HepG2 (cell line): ENCODE data around the gene PIP5K1C.

Experiments
- CTCF ChIP-seq: sonication (generic); formaldehyde crosslinking; IDR thresholded peaks from 2 replicates; pipeline ENCODE4 v1.5.0; 2020; ENCODE audit warnings: mild to moderate bottlenecking, missing genetic modification reagents, moderate library complexity
- GABPA ChIP-seq, 2 experiments: IDR thresholded peaks; 2 replicates each; pipeline ENCODE4 v1.6.1; 2011 to 2016; ENCODE audit warnings: low read depth in 2 of 2, low read length in 1 of 2, missing biosample characterization in 1 of 2, missing genetic modification characterization in 1 of 2
- STAT6 ChIP-seq: sonication (generic); formaldehyde crosslinking; IDR thresholded peaks from 2 replicates; pipeline ENCODE4 v1.4.0; 2020; ENCODE audit warnings: missing genetic modification reagents, mild to moderate bottlenecking, borderline replicate concordance

GRCh38 chr19:3606174-3606689, 94.0 kb downstream of the PIP5K1C start:
- TF ChIP-seq STAT6 (CRISPR knock-in tag), result no peak
- TF ChIP-seq CTCF (CRISPR knock-in tag), result no peak
- no peak for TF ChIP-seq GABPA (IDR thresholded peaks at IDR 0.05; ENCODE audit: low read depth, low read length)
- TF ChIP-seq GABPA (CRISPR knock-in tag; IDR thresholded peaks at IDR 0.05; ENCODE audit: low read depth), result no peak
